ENCODE results near the gene MVD. TPM values are rescaled to one million over a fixed set of nuclear protein-coding genes. Genes with fewer than 3 reads are reported as not detected.

The MVD gene
- total RNA-seq, 4 donors from 2014 or later: 36.8 to 107 (median 60.6) TPM

DNA sequence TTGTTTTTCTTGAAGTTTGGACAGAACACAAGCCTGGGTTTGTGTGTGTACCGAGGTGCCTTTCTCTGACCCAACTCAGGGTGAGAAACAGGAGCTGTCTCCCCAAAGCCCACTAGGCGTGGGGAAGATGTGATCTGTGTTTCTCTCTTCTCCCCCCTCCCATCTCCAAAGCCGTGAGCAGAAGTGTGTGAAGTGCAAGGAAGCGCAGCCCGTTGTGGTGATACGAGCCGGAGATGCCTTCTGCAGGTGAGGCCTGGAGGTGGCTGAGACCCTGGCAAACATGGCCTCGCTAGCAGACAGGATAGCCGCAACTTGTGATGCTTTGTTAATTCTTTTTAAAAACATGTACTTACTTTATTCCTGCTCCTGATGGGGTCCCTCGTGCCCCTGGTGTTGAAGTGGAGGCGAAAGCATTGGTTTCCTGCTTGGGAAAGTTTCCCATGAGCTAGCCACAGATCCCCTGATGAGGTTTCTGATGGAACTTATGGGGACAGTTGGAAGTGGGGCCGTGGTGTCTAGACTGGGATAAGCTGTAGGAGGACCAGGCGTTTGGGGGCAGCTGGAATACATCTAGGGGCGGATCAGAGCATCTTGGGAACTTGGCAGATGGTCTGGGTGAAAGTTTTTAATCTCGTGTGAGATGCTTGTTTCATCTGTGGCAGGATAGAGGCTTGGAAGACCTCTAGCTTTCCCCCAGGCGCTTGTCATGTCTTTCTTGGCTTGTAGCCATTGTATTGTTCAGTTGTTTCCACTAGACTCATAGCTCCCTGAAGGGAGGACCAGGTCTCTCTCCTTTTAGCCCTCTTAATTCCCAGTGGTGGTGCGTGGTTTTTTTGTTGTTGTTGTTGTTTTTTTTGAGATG is 44.3 kb upstream of the MVD start:
- H3K9me3 ChIP-seq: no peaks in the 10 kb centered on the region
- H3K27me3 ChIP-seq: no peaks in the 10 kb centered on the region
- H3K4me1 ChIP-seq: peaks cover 0 to 35% (median 16%) of the 10 kb centered on the region in 4 donors
- H3K4me3 ChIP-seq: peak overlapping the region; percentile 83 to 100 (median 96)
- H3K27ac ChIP-seq: peak overlapping the region; percentile 90 to 99 (median 90)
- no peak for DNase-seq
- no peak for TF ChIP-seq POLR2A (IDR thresholded peaks at IDR 0.05)
- TF ChIP-seq, protein P1, sequence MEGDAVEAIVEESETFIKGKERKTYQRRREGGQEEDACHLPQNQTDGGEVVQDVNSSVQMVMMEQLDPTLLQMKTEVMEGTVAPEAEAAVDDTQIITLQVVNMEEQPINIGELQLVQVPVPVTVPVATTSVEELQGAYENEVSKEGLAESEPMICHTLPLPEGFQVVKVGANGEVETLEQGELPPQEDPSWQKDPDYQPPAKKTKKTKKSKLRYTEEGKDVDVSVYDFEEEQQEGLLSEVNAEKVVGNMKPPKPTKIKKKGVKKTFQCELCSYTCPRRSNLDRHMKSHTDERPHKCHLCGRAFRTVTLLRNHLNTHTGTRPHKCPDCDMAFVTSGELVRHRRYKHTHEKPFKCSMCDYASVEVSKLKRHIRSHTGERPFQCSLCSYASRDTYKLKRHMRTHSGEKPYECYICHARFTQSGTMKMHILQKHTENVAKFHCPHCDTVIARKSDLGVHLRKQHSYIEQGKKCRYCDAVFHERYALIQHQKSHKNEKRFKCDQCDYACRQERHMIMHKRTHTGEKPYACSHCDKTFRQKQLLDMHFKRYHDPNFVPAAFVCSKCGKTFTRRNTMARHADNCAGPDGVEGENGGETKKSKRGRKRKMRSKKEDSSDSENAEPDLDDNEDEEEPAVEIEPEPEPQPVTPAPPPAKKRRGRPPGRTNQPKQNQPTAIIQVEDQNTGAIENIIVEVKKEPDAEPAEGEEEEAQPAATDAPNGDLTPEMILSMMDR (IDR thresholded peaks at IDR 0.05): no peak
- H3K36me3 ChIP-seq: no peaks in the 10 kb centered on the region

DNA sequence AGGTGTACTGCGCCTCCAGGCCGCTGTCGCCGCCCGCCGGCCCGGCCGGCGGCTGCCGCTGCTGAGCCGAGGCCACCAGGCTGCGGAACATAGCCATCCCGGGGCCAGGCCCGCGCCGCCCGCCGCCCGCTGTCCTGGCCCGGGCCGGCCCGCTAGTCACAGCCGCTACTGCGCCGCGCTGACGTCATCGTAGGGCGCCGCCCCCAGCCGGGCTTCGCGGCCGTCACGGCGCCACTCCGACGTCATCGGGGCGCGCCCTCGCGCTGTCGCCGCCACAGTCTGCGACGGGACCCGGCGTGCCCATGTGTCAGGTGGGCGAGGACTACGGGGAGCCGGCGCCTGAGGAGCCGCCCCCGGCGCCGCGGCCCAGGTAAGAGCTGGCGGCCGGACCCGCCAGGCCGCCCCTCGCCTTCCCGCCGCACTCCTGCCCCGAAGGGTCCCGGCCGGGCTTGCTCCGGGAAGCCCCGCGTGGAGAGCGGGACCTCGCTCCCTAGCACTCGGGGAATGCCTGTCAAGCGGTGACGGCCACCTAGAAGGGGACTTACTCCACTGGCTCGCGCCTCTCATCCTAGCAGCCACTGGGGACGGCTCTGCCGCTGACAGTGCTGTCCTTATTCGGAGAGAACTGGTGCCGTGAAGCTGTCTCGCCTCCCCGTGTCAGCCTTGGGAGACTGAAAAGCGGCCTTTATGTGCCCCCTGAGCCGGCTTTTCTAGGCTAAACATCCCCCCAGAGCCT is 43.5 kb upstream of the MVD start, which contains the start of the genes CTU2 and RNF166:
Gene CTU2, plus strand, starts transcription at position 275 of the 736 bp plus-strand sequence. Its CDS starts 28 bp downstream, at position 303.
Gene RNF166, minus strand, starts transcription at position 180 of the 736 bp plus-strand sequence. Its CDS starts 83 bp downstream, at position 97.
- Histone ChIP-seq H3K9me3 (no peaks in the 10 kb centered on the region), H3K27ac (peak within 1 kb of the TSS; percentile 90 to 99 (median 90)), H3K4me3 (peak within 1 kb of the TSS; percentile 83 to 100 (median 96)), H3K27me3 (no peaks in the 10 kb centered on the region), H3K4me1 (peaks cover 0 to 43% (median 21%) of the 10 kb centered on the region in 4 donors), H3K36me3 (no peaks in the 10 kb centered on the region)
- TF ChIP-seq, protein P1 (IDR thresholded peaks at IDR 0.05): peak in 1 of 6 experiments; percentile 8
- TF ChIP-seq POLR2A (IDR thresholded peaks at IDR 0.05): peak; percentile 47 to 69
- peak; percentile 90 to 96 (median 95) for DNase-seq

DNA sequence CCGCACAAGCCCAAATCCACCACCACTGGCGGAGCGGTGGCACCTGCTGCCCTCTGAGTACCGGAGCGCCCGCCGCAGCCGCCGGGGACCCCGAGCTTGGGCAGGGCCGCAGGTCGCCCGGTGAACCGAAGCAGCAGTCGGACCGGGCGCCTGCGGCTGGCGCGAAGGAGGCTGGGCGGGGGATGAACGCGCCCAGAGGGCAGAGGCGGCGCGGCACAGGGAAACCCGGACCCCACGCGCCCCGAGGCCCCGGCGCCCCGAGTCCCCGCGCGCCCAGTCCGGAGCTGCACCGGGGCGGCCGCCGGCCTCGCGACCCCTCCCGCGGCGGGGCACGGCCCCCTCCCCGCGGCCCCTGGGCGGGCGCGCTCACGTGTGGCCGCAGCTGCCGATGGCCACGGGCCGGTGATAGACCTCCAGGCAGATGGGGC is 42.9 kb upstream of the MVD start:
- H3K27ac ChIP-seq: peak overlapping the region; percentile 90 to 99 (median 90)
- H3K36me3 ChIP-seq: no peaks in the 10 kb centered on the region
- no peaks in the 10 kb centered on the region for H3K27me3 ChIP-seq
- H3K9me3 ChIP-seq: no peaks in the 10 kb centered on the region
- peak; percentile 36 to 67 (median 59) for DNase-seq
- no peak for TF ChIP-seq POLR2A (IDR thresholded peaks at IDR 0.05)
- TF ChIP-seq, protein P1 (IDR thresholded peaks at IDR 0.05): no peak
- peak overlapping the region; percentile 83 to 100 (median 96) for H3K4me3 ChIP-seq
- peaks cover 0 to 47% (median 24%) of the 10 kb centered on the region in 4 donors for H3K4me1 ChIP-seq

DNA sequence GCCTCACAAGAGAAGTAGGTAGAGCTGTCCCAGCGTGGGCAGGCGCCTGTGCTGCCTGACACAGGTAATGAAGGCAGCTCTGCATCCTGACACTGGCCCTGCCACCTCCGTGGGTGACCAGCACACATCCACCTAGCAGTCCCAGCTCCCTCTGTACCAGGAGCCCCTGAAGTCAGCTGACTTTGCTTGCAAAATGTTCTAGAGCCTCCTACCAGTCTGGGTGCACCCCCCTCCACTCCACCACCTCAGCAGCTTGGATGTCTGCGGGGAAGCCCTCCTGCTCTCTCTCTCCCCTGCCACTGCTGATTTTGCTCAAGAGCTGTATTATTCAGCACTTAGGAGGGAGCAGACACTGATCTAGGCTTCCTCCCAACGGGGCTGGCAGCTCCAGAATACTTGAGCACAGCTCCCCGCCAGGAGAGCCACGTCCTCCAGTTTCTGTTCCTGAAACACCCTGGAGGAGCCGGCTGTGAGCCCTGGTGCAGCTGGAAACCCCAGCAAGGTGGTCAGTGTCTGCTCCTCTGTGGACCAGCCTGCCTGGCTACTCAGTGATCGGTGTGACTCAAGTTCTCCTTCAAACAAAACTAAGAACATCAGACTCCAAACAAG is 42.3 kb upstream of the MVD start:
- Histone ChIP-seq H3K4me1 (peaks cover 0 to 54% (median 24%) of the 10 kb centered on the region in 4 donors), H3K4me3 (peak overlapping the region; percentile 83 to 100 (median 96)), H3K9me3 (no peaks in the 10 kb centered on the region), H3K27me3 (no peaks in the 10 kb centered on the region), H3K27ac (peak overlapping the region; percentile 90 to 99 (median 90)), H3K36me3 (no peaks in the 10 kb centered on the region)
- DNase-seq: peak in 1 of 3 donors; percentile 50
- TF ChIP-seq, protein P1 (IDR thresholded peaks at IDR 0.05): no peak
- peak in 1 of 2 donors; percentile 11 for TF ChIP-seq POLR2A (IDR thresholded peaks at IDR 0.05)
